ENCODE measurements around the gene ERBB4. TPM values are rescaled to one million over a fixed set of nuclear protein-coding genes. Genes with fewer than 3 reads are reported as not detected.

ERBB4 gene
- total RNA-seq, 1 experiment from 2014 or later, result 0.04 TPM

GRCh38 chr2:211368467-211368866 is 1170.1 kb downstream of the ERBB4 start:
- Histone ChIP-seq H3K79me2 (ENCODE audit: insufficient read depth, low read length) (no peaks in the 10 kb centered on the region), H3T11ph (ENCODE audit: low read length) (no peak overlapping the region), H3K27me3 (ENCODE audit: insufficient read depth, low read length) (no peaks in the 10 kb centered on the region), H2AFZ (ENCODE audit: low read length) (no peak overlapping the region), H3K23me2 (ENCODE audit: insufficient read length, low read depth, low read length, poor library complexity, severe bottlenecking) (no peaks in the 10 kb centered on the region), H3K14ac (ENCODE audit: insufficient read depth, low read length) (no peak overlapping the region), H2BK20ac (ENCODE audit: low read depth, low read length, poor library complexity, severe bottlenecking) (no peak overlapping the region), H3K79me1 (ENCODE audit: insufficient read depth, low read depth, low read length, poor library complexity, severe bottlenecking) (no peaks in the 10 kb centered on the region), H2BK12ac (ENCODE audit: insufficient read length, low read depth, low read length) (no peak overlapping the region), H4K91ac (ENCODE audit: insufficient read length, low read depth, low read length) (no peak overlapping the region), H2BK5ac (ENCODE audit: insufficient read length, low read length) (no peak overlapping the region), H2BK120ac (ENCODE audit: low read depth, low read length, poor library complexity, severe bottlenecking) (no peak overlapping the region), H4K8ac (replicated peaks; ENCODE audit: insufficient read length, low read depth, low read length) (no peak overlapping the region), H3K4ac (ENCODE audit: low read depth, low read length) (no peak overlapping the region), H4K20me1 (ENCODE audit: control insufficient read depth, insufficient read depth, insufficient read length) (no peaks in the 10 kb centered on the region), H2AK5ac (ENCODE audit: insufficient read length, low read length) (no peak overlapping the region), H3K27ac (ENCODE audit: insufficient read length, low read depth, low read length) (no peak overlapping the region), H4K5ac (ENCODE audit: insufficient read length, low read depth, low read length) (no peak overlapping the region), H2BK15ac (ENCODE audit: low read depth, low read length) (no peak overlapping the region), H3K23ac (ENCODE audit: insufficient read length, low read depth, low read length) (no peak overlapping the region), H3K4me1 (ENCODE audit: insufficient read depth, low read length) (peaks cover 10% of the 10 kb centered on the region; the same call in 1 of the 2 replicates), H3K9ac (ENCODE audit: extremely low read depth, insufficient read length, low read length) (no peak overlapping the region), H3K18ac (ENCODE audit: insufficient read length, low read depth, low read length) (no peak overlapping the region), H3K9me3 (ENCODE audit: control insufficient read depth, low read depth, low read length) (no peaks in the 10 kb centered on the region), H3K56ac (ENCODE audit: insufficient read length, low read depth, low read length) (no peak overlapping the region), H3K4me2 (ENCODE audit: insufficient read depth, insufficient read length, low read length) (no peak overlapping the region)
- no peak for DNase-seq
- Mint-ChIP-seq H3K4me3 (no peak overlapping the region), H3K36me3 (ENCODE audit: insufficient read depth in 1 of 3, low read depth in 3 of 3) (peaks cover 5 to 13% (median 7%) of the 10 kb centered on the region in 3 experiments), H3K27ac (no peak overlapping the region), H3K27me3 (ENCODE audit: low read depth) (no peaks in the 10 kb centered on the region), H3K9me3 (peaks cover 5% of the 10 kb centered on the region in 2 experiments), H3K4me1 (peaks cover 26 to 36% of the 10 kb centered on the region in 2 experiments)
- no peak for TF ChIP-seq CTCF (conservative IDR thresholded peaks at IDR 0.05)
- WGBS (ENCODE audit: extremely low coverage, insufficient read length, low lambda C conversion rate), result no CpG with 5 or more reads among the region's 1 CpG

All from H9 (cell line).